GM18907 (cell line): ENCODE results near the gene TSKU.
"Not testable (repeated sequence)": the region's sequence is repeated elsewhere in the genome, so short reads cannot be mapped to it uniquely, and the experiment has no call there.

Experiments used
- ATAC-seq: cut with Tn5 transposase; IDR thresholded peaks from one replicate; pipeline ENCODE4 v1.9.1; 2021; ENCODE audit warnings: mild to moderate bottlenecking, moderate library complexity; ENCODE audit not compliant: unreplicated experiment

TSKU gene

GRCh38 chr11:76823481-76824028 lies 40.4 kb downstream of the TSKU start:
- ATAC-seq = no peak

GRCh38 chr11:76824083-76824939 lies 41.2 kb downstream of the TSKU start:
- ATAC-seq = no peak

- no peak for ATAC-seq
Measured at GRCh38 chr11:76824980-76825725, 42.0 kb downstream of the TSKU start.

DNA sequence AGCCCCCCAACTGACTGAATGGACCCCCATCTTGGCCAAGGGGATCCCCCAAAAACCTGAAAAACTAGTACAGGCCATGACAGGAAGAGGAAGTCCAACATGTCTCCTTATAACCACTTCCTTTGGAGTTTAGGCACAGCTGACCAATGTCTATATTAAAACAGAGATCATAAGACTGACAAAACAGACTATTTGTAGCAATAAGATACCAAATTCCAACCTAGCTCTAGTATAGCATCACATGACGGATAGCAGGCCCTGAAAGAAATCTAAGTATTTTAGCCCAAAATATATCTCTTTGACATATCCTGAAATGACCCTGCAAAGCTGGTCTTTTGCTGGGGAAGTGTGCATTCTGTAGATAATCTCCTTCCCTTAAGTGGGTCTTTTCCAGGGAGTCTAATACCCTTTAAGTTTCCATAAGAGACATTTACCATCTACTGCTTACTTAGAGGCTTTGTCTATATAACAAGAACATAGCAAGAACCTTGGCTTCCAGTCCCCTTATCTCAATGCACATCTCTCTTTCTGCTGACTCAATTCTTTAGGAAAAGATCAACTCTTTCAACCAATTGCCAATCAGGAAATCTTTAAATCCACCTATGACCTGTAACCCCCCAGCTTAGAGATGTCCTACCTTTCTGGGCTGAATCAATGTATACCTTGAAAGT lies 42.7 kb downstream of the TSKU start:
- no peak for ATAC-seq

- not testable (repeated sequence) for ATAC-seq
Measured at GRCh38 chr11:76826508-76826907, 43.4 kb downstream of the TSKU start.

- not testable (repeated sequence) for ATAC-seq
Measured at GRCh38 chr11:76827005-76827404, 43.8 kb downstream of the TSKU start.

GRCh38 chr11:76830639-76831327 lies 47.6 kb downstream of the TSKU start:
- ATAC-seq = no peak

DNA sequence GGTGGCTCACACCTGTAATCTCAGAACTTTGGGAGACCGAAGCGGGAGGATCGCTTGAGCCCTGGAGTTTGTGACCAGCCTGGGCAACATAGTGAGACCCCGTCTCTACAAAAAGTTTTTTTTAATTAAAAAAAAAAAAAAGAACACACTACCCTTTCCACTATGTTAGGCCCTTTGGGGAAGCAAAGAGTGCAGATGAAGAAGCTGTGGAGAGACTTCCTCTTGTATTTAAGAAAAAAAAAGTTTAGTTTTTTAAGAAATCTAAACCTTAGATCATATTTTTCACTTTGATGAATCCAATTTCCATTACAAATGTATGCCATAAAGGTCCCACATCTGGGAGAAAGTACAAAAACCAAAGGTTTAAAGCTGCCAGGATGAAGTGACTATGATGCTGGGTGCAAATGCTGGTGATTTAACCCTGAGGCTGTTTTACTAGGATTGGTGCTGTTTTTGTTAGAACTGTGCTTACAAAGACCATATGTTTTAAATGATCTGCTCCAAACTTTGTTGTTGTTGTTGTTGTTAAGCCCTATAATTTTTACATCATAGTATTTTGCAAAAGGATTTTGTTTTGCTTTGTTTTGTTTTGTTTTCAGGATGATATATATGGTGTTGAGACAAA lies 48.6 kb downstream of the TSKU start:
- ATAC-seq = no peak

DNA sequence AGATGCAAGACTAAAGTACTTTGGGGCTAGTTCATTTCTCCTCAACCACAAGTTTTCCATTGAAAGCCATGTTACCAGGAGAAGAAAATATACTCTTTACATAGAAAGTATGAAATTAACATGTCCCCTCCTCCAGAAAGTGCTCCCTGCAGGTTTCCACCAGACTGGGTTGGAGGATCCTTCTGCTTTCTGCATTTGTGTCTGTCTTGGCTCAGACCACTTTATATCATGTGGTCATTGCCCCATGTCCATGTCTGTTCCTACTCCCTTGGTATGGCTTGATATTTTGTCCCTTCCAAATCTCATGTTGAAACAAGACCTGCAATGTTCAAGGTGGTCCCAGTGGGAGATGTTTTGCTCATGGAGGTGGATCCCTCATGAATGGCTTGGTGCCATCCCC lies 49.2 kb downstream of the TSKU start:
- ATAC-seq = no peak

- ATAC-seq = no peak
Measured at GRCh38 chr11:76834151-76834550, 51.0 kb downstream of the TSKU start.

DNA sequence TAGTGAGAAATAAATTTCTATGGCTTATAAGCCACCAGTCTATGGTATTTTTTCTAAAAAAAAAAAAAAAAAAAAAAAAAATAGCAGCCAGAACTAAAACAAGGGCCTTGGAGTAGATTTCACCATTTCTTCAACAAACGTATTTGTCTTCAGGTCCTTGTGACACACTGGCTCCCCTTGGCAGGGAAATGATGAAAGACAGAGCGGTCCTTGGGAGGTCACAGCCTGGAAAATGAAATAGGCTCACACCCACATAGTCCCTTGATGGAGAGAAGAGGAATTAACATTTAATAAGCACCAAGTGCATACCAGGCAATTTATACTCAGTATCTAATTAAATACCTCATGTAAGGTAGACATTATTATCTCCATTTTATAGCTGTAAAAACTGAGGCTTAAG lies 51.9 kb downstream of the TSKU start:
- no peak for ATAC-seq

- ATAC-seq = no peak
Measured at GRCh38 chr11:76835928-76836612, 52.9 kb downstream of the TSKU start.

DNA sequence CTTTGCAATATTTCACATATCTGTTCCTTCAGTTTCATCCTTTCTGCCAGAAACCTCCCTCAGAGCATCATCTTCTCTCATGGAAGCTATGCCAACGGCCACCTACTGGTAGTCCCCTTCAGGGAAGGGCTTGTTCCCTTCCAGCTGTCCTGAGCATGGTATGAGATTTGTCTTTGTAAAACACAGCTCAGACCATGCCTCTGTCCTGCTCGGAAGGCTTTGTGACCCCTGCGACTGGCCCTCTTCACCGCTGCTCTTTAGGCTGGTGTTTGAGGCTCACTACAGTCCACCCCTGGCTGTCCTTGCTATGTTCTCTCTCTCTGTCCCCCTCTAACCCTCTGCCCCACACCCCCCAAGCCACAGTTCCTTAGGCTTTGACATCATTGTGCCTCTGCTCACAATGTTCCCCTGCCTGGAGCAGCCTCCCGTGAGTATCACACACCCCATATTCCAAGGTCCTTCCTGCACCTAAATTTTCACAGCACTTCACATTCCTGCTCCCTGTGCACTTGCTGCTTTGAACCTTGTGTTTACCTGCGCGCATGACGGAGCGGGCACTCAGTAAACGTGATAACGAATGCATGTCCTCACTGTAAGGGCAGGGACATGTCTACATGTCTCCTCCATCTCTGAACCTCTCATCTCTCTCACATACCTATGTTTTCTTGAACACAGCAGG lies 53.6 kb downstream of the TSKU start:
- ATAC-seq = no peak

DNA sequence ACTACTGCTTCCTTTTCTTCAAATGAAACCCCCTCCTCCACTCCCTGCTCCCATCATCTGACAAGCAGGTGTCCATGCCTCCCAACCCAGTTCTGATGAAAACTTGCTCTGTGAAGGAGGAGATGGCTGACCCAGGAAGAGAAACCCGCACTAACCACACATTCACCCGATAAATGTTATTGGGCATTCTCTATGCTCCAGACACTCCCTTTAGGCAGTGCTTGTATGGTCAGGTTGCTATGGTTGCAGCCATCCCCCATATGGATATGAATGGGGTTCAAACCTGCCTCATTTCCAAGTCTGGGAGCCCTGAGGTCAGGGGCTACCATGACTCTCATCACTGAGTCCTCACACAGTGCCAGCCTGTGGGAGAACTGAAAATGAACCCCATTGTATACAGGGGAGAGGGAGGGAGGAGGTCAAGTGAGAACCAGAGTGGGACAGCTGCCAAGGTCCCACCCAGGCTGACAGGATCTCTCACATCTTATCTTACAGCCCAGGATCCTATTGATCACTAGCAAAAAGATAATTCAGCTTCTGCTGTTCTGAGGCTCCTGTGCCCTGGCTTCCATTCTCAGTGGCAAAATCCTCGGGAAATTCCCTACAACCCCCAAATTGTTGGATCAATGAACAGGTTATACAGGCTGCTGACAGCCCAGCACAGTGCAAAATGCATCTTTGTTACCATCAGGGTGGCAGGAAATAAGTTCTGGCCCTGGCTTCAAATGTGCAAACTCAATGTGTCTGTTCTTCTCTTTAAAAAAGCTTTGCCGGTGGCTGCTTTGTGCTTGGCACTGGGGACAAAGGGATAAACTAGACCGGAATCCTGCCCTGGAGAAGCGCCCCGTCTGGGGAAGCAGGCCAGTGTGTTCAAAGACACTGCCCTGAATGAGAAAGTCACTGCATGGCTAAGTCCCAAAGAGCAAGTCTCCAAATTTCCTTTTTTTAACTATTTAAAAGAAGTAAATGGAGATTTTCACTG lies 54.8 kb downstream of the TSKU start:
- ATAC-seq = no peak

- no peak for ATAC-seq
Measured at GRCh38 chr11:76838678-76839068, 55.5 kb downstream of the TSKU start.

- no peak for ATAC-seq
Measured at GRCh38 chr11:76839311-76839710, 56.2 kb downstream of the TSKU start.

GRCh38 chr11:76841923-76842452 lies 58.8 kb downstream of the TSKU start:
- ATAC-seq = no peak

DNA sequence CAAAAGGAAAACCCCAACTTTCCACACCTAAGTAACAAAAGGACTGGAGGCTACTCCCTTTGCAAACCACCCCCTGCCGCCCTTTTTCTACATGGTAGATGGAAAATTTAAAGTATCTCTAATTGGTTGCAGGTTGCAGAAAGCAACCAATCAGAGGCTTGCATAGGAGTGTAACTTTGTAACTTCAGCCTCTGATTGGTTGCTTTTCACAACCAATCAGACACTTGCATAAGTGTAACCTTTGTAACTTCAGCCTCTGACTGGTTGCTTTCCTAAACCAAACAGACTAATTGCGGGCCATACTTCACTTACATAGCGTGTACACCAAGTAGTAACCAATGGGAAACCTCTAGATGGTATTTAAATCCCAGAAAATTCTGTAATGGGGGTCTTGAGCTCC lies 60.8 kb downstream of the TSKU start:
- no peak for ATAC-seq
